AG09309 (cell line): ENCODE results near the gene JAKMIP1.

Source experiments
- DNase-seq: peaks from one replicate; pipeline ENCODE4 v3.0.0-alpha.2; 2010; ENCODE audit warnings: low read depth
- H3K4me3 ChIP-seq: 2 replicates; pipeline ENCODE4 v1.5.1; 2011; ENCODE audit warnings: mild to moderate bottlenecking, low read depth, low read length, moderate library complexity; ENCODE audit not compliant: control insufficient read depth
- CTCF ChIP-seq: IDR thresholded peaks from 2 replicates; pipeline ENCODE4 v1.5.1; 2011; ENCODE audit warnings: mild to moderate bottlenecking, low read depth, low read length, inconsistent platforms; ENCODE audit not compliant: insufficient read depth, control insufficient read depth; ENCODE audit errors: missing control alignments

The JAKMIP1 gene

GRCh38 chr4:6228158-6229067 lies 28.1 kb upstream of the JAKMIP1 start:
- DNase-seq: no peak
- no peak for TF ChIP-seq CTCF
- no peak overlapping the region for H3K4me3 ChIP-seq

- DNase-seq: no peak
- TF ChIP-seq CTCF: no peak
- no peak overlapping the region for H3K4me3 ChIP-seq
These were observed 27.2 kb upstream of the JAKMIP1 start for GRCh38 chr4:6227412-6228157.

GRCh38 chr4:6226506-6226905 lies 26.2 kb upstream of the JAKMIP1 start:
- no peak overlapping the region for H3K4me3 ChIP-seq
- TF ChIP-seq CTCF: no peak
- no peak for DNase-seq

GRCh38 chr4:6225469-6225868 lies 25.1 kb upstream of the JAKMIP1 start:
- TF ChIP-seq CTCF: no peak

GRCh38 chr4:6224735-6225134 lies 24.4 kb upstream of the JAKMIP1 start:
- DNase-seq: no peak
- no peak for TF ChIP-seq CTCF
- no peak overlapping the region for H3K4me3 ChIP-seq

More at GRCh38 chr4:6225469-6225868, 25.1 kb upstream of the JAKMIP1 start:
- H3K4me3 ChIP-seq: no peak overlapping the region
- no peak for DNase-seq

- no peak for TF ChIP-seq CTCF
- H3K4me3 ChIP-seq: no peak overlapping the region
- DNase-seq: no peak
These were observed 22.5 kb upstream of the JAKMIP1 start for GRCh38 chr4:6222761-6223292.
